TTC549 (cell line): ENCODE results near the gene FICD.
"Not testable (repeated sequence)": the region's sequence is repeated elsewhere in the genome, so short reads cannot be mapped to it uniquely, and the experiment has no call there.

Experiments
- FAIRE-seq: peaks from 2 replicates; lab custom pipeline; 2012; peaks lifted over from hg19 to GRCh38; lab: Jason Lieb, UNC

The FICD gene

DNA sequence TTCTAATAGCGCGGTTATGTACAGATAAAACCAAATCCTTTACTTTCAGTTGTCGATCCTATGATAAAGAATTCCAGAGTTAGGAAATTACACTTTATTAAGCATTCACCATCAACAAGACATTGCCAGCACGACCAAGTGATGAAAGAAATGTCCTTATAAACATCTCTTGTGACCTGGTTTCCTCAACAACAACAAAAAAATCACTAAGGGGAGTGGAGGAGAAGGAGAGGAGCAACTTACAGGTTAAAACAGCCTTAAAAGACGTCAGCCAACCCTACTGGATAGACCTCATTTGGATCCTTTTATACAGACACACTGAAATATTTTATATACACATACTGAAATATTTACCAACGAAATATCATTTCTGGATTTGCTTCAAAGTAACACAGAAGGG, 23.1 kb downstream of the FICD start:
- no peak for FAIRE-seq

DNA sequence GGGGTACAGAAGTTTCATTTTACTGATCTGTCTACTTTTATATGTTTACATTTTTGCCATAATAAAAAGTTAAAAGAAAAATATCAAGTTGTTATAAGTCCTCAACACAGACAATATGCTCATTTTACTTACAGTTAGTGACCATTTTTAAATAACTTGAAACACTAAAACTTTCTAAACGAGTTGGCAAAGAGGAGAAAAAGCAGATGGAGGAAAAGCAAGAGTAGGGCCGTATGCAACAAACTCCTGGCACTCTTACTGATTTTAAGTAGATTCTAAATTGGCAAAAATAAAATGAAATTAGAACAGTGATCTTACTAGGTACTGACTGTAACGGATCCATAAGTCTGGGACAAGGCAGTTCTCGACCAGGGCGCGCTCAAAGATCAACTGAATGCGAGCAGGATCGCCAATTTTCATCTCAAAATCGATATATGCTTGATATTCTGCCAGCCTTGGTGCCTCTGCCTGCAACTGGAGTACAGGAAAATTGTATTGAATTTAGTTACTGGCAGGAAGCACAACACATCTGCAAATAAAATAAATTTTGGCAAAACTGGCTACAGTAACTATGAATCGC, 23.6 kb downstream of the FICD start:
- no peak for FAIRE-seq

DNA sequence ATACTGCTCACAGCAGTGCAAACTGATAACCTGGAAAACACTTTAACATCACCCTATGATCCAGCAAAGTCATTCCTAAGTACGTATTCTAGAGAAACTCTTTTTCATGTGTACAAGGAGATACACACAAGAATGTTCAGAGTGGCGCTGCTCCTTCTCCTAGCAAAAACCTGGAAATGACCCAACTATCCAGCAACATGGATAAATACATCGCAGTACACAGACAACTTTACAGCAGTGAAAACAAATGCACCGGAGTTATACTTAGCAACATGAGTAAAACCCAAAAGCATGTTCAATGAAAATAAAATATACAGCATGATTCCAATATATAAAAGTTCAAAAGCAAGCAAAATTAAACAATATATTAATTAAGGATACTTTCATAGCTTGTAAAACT, 27.2 kb downstream of the FICD start:
- FAIRE-seq: no peak

DNA sequence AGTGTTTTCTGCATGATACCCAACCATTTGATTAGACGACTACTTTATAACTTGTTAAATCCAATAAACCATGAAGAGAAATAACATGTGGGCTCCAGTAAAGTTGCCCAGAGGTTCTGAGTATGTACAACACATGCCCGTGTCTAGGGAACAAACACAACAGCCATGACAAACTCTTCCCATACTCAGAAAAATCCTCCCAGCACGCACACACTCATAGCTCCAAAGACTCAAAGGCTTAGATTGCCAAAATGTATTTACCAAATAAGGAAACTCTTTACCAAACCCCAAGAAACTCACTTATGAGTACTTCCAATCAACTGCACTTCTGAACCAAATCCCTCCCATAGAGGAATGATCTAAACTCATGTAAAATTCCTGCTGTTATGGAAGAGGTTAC, 28.6 kb downstream of the FICD start:
- no peak for FAIRE-seq

DNA sequence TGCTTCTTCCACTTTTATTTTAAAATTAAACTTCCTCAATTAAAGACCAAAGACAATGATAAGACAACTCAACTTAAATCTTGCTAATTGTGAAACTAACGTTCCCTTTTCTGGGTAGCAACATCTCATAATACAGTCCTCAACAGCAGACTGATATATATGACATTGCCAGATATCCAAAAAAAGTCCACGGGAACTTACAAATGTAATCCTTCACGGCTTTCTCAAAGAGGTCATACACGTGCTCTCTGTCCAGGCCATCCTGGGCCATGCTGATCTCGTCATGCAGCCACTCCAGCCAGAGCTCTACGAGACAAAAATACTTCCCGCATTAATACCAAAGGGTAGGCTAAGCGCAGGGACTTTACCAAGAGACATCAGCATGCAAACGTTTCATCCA, 32.6 kb downstream of the FICD start:
- FAIRE-seq: no peak

DNA sequence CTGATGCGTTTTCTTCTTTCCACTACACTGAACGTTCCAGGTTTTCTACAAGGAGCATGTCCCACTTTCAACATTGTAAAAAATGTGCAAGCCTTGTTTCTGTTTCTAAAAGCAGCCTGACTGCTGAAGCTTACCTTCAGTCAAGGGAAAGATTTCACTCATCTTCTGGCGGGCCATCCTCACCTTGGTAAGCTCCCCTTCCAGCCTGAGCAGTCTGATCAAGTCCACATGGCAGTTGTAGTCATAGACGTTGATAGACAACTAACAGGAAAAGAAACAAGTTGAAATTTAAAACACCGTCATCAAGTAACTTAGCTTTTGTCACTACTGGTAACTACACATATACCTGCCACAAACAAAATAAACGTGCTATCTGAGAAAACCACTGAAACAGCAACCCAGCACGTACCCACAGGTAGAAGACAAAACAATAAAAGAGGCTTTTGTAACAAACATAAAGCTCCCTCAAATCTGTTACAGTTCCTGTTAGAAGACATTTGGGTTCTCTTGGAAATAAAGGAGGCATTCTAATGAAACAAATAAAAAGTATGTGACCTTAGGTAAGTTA, 34.0 kb downstream of the FICD start:
- no peak for FAIRE-seq

DNA sequence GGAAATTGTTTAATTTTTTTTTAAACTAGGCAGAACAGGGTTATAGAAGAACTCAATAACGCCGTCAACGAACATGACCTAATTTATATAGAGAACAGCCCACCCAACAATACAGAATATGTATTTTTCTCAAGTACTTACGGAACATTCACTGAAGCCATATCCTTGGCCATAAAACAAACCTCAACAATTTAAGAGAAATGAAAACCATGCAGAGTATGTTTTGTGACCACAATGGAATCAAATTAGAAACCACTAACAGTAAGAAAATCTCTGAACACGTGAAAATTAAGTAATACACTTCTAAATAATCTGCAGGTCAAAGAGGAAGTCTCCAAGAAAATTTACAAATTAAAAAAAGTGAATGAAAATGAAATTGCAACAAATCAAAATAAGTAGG, 36.5 kb downstream of the FICD start:
- FAIRE-seq: no peak

DNA sequence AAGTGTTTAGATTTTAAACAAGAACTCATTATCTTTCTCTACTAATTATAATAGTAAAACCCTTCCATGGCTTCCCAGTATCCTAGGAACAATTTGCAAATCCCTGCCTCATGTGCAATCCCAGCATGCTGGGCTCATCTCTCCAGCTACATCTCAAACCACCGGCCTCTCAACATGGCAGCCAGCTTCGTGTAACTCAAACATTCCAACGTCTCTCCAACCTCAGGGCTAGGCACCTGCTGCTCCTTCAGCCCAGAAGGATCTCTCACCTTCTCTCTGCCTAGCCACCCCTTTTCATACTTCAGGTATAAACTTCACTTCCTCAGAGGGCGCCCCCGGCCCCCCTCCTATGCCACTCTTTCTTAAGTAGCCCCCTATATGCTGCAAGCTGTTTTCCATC, 38.7 kb downstream of the FICD start:
- no peak for FAIRE-seq

DNA sequence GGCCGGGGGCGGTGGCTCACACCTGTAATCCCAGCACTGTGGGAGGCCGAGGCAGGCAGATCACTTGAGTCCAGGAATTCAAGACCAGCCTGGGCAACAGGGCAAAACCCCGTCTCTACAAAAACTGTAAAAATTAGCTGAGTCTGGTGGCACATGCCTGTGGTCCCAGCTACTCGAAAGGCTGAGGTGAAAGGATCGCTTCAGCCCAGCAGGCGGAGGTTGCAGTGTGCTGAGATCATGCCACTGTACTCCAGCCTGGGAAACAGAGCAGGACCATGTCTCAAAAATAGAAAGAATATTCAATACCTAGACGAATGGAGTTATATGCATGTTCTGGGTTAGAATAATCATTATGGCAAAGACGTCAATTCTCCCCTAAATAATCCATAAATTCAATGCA, 40.3 kb downstream of the FICD start:
- not testable (repeated sequence) for FAIRE-seq

DNA sequence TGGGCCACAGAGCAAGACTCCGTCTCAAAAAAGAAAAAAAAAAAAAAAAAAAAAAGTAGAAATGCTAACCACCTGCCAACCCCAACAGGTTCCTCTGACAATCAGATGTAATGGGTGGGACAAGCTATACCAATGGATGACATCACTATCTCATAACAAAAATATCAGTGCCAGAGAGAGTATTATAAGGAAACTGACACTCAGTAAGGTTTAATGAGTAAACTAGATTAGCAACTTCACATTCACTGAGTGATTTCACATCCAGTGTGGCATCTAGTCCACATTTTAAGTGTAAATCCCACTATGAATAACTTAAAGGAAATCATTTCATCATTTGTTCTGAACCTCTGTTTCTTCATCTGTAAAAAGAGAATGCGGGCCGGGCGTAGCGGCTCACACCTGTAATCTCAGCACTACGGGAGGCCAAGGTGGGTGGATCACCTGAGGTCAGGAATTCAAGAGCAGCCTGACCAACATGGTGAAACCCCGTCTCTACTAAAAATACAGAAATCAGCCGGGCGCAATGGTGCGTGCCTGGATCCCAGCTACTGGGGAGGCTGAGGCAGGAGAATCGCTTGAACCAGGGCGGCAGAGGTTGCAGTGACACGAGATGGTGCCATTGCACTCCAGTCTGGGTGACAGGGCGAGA, 44.1 kb downstream of the FICD start:
- no peak for FAIRE-seq

DNA sequence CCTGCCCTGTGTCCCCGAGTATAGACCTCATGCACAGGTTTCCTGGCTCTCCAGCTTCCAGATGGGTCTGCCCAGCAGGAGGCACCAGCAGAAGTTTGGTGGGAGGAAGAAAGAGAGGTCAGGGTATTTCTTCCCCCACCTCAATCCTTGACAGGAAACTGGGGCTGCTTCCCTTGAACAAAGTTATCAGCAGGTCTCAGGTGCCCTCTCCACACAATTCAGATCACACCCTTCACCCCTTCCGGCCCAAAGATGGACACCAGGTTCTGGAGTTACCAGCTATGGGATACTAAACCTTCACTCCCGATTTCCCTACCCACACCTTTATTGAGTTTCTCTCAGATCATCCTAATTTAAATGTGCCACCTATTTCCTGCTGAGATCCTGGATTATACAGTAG, 44.7 kb downstream of the FICD start:
- FAIRE-seq: no peak

DNA sequence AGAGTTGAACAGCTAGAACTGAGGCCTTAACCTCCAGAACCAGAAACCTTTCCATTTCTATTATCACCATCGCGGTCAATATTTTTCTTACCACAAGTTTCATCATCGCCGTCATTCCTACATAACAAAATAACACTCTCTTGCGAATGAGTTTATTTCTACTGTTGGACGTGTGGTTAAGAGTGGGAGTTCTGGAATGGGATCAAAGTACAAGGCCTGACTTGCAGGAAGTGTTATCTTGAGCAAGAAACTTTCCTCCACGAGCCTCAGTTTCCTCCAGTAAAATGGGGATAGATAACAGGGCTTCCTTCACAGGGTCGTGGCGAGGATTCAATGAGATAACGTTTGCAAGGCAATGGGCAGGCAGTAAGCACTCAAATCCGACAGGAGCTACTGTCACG, 45.2 kb downstream of the FICD start:
- no peak for FAIRE-seq

DNA sequence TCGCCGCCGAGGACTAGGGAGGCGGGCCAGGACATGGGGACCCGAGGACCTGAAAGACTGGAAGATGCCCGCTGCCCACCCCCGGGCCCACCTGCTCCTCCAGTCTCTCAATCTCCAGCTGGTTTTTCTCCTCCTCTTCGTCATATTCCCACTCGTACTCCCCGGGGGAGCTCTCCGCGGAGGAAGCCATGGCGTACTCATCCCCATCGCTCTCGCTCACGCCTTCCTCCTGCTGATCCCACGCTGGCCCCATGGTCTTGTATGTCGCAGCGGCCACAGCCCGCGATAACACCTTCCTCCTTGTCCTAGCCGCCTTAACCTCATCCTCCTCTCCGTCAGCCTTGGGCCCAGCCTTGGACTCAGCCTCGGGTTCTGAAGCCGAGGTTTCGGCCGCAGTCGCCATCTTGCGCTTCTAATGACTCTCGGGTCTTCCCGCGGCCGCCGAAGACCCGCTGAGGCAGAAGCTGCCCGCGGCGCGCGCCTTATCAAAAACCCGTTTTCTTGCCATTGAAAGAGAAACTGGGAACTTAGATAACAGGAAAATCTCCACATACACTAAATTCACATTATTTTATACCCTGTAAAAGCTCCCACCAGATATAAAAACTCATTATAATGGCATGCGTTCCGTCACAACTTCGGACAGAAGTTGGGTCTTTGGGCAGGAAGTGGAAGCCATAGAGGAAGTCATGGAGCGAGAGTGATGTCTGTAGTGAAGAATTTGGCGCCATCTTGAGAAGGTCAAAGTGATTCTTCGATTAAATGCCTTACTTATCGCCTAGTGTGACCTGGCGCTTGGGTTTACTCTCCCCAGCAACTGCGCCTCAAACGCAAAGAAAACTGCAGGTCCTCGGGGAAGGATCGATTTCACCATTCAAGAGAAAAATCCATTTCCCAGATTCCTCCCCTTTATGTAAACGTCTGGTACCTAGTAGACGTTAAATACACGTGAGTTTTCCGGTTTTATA, 46.0 kb downstream of the FICD start, which contains the start of gene SART3:
Gene SART3, minus strand, starts transcription at position 422 of the 968 bp plus-strand sequence. Its CDS starts 19 bp downstream, at position 403.
- peak; percentile 32 for FAIRE-seq

DNA sequence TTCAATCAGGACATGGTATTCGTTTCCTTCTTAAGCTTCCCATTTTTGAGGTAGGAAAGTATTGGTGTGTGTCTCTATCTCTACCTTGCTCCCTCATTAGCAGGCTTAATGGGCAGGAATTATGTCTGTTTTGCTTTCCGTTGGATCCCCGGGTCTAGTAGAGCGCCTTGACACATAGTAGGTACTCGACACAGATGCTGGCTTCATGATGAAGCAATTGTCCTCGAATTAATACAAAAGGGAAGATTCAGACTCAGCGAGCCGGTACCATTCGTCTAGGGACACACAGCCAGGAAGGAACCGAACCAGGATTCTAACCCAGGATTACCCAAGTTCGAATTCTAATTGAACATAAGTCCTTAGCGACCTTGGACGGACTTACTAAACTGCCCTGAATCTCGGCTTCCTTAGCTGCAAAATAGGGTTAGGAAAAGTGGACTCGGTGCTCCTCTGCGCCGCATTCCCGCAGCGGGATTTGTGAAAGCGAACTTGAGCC, 46.8 kb downstream of the FICD start:
- no peak for FAIRE-seq

DNA sequence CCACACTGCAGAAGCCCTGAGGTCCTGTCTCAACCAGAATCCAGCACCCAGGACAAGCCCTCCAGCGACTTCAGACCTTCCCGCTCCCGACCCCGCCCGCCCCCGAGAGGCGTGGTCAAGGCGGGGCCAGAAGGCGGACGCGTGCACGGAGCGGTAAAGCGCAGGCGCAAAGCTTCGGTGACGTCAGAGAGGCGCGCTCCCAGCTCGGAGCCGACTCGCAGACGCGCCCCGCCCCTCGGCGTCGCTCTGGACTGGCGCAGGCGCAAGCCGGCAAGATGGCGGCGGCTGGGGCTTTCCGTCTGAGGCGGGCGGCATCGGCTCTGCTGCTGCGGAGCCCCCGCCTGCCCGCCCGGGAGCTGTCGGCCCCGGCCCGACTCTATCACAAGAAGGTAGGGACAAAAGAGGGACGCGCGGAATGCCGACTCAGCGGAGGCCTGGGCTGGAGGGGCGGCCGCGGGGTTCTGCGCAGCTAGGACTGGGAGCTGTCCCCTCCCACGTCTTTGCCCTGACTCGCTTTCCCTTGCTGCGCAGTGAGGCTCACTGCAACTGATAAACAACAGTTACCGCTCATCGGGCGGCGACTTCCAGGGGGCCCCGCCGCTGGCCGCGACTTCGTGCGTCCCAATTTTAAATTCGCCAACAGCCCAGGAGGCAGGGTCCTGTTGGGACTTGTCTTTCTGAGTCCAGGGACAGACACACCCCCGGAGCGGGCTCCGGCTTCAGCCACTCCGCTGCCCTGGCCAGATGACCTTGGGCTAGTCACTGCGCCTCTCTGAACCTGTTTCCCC, 47.5 kb downstream of the FICD start, which contains the start of gene ISCU:
Gene ISCU, plus strand, starts transcription at position 249 of the 788 bp plus-strand sequence. Its CDS starts 27 bp downstream, at position 276.
- no peak for FAIRE-seq

DNA sequence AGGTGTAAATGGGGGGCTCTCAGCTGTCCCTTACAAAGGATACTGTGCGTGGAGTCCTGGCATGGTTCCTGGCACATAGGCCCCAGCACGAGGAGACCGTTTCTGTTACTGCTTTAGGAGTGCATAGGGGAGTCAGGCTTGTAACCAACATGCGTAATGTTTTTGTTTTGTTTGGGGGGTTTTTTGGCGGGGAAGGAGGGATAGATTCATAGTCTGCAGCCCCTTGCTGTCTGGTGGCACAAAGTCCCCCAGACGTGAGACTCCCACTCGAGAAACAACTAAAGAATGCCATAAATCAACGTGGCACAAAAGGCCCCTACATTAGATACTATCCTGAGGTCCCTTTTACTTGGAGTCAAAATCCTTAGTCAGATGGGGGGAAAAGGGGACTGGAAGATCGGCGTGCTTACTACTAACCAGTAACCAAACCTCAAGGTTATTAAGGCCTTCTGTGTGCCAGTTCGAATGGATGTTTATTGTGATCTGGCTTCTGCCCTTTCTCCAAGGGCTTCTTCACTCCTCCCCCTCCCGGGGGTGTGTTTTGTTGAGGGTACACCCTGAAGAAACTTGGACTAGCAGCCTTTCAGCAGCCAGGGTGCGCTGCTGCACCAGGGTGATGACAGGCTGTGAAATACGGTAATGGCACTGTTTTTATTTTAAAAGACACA, 48.2 kb downstream of the FICD start:
- FAIRE-seq: no peak

DNA sequence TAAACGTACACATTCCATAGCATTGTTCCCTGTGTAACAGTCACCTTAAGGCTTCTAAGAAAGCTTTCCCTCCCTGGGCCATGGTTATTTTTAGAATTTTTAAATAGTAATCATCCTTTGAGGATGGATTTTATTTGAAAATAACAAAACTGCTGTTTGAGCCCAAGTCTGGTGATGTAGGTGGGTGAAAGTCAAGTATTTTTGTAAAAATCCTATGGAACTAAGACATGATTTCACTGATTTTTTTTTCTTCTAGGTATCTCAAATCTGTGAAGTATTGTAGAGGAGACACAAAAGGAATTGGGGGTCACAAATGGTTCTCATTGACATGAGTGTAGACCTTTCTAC, 48.7 kb downstream of the FICD start:
- FAIRE-seq: no peak

DNA sequence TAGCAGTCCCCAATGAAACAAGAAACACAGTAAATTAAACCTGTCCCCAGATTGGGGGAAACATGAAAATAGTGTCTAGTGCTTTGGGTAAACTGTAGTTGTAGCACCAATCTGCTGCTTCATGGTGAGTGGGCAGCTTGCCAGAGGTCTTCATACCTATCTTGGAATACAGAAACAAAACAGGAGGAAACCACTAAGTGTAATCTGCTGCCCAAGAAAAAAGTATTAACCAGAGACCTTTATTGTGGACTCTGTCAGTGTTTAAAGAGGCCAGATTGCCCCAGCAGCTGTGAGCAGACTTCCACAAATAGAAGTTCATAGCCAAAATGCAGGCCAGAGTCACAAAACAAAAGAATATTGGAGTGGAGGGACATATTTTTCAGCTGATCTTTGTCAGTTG, 49.6 kb downstream of the FICD start:
- FAIRE-seq: no peak

DNA sequence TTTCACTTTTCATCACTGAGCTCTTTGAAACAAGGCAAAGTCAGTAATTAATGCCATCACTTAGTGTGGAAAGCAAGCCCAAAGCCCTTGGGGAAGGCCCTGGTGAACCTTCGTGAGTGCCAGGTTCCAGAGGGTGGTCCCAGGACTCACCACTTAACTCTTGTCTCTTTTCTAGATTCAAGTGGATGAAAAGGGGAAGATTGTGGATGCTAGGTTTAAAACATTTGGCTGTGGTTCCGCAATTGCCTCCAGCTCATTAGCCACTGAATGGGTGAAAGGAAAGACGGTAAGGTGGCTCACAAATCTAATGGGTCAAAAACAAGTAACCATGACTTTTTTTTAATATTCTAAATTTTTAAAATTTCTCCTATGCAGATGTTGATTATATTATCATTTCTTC, 50.1 kb downstream of the FICD start:
- FAIRE-seq: no peak

DNA sequence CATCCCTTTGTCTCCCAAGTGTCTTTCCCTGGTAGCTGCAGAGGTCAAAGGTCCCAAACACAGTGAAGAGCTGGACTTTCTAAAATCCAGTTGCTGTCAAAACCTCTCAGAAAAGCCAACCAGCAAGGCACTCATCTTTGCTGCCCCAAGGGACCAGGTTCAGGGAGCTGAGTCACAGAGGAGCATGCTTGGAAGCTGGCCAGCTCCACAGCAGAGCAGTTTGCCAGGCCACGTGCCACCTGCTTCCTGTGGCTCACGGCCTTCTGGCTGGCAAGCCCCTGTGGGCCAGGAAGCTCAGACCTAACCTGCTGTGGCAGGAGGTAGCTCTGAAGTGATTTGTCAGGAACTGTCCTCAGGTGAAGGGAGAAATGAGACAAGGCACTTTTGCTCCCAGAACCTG, 50.9 kb downstream of the FICD start:
- FAIRE-seq: no peak

DNA sequence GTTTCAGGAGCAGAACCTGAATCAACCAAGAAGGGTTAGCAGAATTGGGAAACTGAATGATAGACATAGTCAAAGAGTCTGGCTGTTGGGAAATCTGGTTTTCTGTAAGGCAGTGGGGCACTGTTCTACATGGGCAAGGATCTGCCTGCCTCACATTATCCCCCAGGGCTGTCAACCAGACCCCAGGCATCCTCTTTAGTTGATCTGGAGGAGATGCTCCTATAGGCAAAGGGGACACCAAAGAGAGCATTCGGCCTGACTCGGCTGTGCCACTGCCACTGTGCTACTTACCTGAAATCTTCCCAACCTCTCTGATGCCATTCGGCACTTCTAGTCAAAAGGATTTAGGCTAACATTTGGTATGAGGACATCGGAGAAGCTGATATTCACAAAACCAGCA, 51.4 kb downstream of the FICD start:
- no peak for FAIRE-seq
